ENCODE results near the gene C1QL1. TPM values are rescaled to one million over a fixed set of nuclear protein-coding genes. Genes with fewer than 3 reads are reported as not detected.

C1QL1 gene
- total and polyA plus RNA-seq, 4 donors = 0.10 to 0.57 (median 0.39) TPM

GRCh38 chr17:44925731-44926697 is 42.1 kb downstream of the C1QL1 start:
- no peak overlapping the region for H3K27ac ChIP-seq (ENCODE audit: low read depth in 1 of 2, low read length in 1 of 2)
- H3K9ac ChIP-seq (ENCODE audit: insufficient read depth in 1 of 2, low read length in 2 of 2) = no peak overlapping the region
- no peaks in the 10 kb centered on the region for H3K9me3 ChIP-seq (ENCODE audit: control insufficient read depth in 4 of 4, insufficient read depth in 3 of 4, low read length in 3 of 4)
- ATAC-seq (ENCODE audit: insufficient read depth, low FRiP score) = no peak
- no peak overlapping the region for H3K4me3 ChIP-seq
- TF ChIP-seq, protein P1, sequence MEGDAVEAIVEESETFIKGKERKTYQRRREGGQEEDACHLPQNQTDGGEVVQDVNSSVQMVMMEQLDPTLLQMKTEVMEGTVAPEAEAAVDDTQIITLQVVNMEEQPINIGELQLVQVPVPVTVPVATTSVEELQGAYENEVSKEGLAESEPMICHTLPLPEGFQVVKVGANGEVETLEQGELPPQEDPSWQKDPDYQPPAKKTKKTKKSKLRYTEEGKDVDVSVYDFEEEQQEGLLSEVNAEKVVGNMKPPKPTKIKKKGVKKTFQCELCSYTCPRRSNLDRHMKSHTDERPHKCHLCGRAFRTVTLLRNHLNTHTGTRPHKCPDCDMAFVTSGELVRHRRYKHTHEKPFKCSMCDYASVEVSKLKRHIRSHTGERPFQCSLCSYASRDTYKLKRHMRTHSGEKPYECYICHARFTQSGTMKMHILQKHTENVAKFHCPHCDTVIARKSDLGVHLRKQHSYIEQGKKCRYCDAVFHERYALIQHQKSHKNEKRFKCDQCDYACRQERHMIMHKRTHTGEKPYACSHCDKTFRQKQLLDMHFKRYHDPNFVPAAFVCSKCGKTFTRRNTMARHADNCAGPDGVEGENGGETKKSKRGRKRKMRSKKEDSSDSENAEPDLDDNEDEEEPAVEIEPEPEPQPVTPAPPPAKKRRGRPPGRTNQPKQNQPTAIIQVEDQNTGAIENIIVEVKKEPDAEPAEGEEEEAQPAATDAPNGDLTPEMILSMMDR (IDR thresholded peaks at IDR 0.05; ENCODE audit: control extremely low read depth, extremely low read depth) = no peak
- peaks cover 0 to 9% (median 0%) of the 10 kb centered on the region in 4 donors for H3K36me3 ChIP-seq (ENCODE audit: control insufficient read depth in 4 of 4, insufficient read depth in 4 of 4, low read length in 4 of 4)
- DNase-seq = no peak
- peaks cover 0 to 9% (median 0%) of the 10 kb centered on the region in 5 donors for H3K4me1 ChIP-seq (ENCODE audit: control insufficient read depth in 5 of 5, insufficient read depth in 5 of 5, low read length in 5 of 5)
- 96 to 97% methylated on average over 18 of the region's 18 CpGs for WGBS, 2 donors
- H3K27me3 ChIP-seq (ENCODE audit: control insufficient read depth in 3 of 3, insufficient read depth in 3 of 3, low read length in 2 of 3) = peaks cover 0 to 14% (median 0%) of the 10 kb centered on the region in 3 donors

DNA sequence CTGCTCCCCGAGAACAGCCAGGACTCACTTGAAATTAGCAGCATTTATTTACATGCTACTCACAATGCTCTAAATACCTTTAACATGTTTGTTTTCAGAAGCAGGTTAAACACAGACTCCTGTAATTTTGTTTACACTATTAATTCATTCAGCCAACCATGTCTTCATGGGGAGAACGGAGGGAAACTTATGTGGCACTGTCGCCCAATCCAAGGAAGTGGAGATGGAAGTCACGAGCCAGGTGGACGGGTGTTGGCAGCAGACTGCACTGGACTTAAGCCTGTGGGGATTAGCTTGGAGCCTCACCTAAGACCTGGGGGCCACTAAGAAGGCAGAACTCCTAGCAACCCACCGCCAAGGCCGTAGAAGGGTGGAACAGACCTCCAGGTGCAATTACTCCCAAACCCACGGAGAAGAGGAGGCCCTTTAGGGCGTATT is 44.0 kb downstream of the C1QL1 start:
- Histone ChIP-seq H3K27me3 (ENCODE audit: control insufficient read depth in 3 of 3, insufficient read depth in 3 of 3, low read length in 2 of 3) (peaks cover 0 to 14% (median 0%) of the 10 kb centered on the region in 3 donors), H3K36me3 (ENCODE audit: control insufficient read depth in 4 of 4, insufficient read depth in 4 of 4, low read length in 4 of 4) (peaks cover 0 to 5% (median 0%) of the 10 kb centered on the region in 4 donors), H3K4me1 (ENCODE audit: control insufficient read depth in 5 of 5, insufficient read depth in 5 of 5, low read length in 5 of 5) (peaks cover 0 to 13% (median 0%) of the 10 kb centered on the region in 5 donors), H3K4me3 (no peak overlapping the region), H3K27ac (ENCODE audit: low read depth in 1 of 2, low read length in 1 of 2) (no peak overlapping the region), H3K9me3 (ENCODE audit: control insufficient read depth in 4 of 4, insufficient read depth in 3 of 4, low read length in 3 of 4) (no peaks in the 10 kb centered on the region), H3K9ac (ENCODE audit: insufficient read depth in 1 of 2, low read length in 2 of 2) (no peak overlapping the region)
- ATAC-seq (ENCODE audit: insufficient read depth, low FRiP score) (no peak), DNase-seq (no peak)
- TF ChIP-seq, protein P1 (IDR thresholded peaks at IDR 0.05; ENCODE audit: control extremely low read depth, extremely low read depth) = no peak
- WGBS, 2 donors = 81 to 85% methylated on average over 9 of the region's 9 CpGs

- no peak overlapping the region for H3K4me3 ChIP-seq
- H3K27me3 ChIP-seq (ENCODE audit: control insufficient read depth in 3 of 3, insufficient read depth in 3 of 3, low read length in 2 of 3) = peaks cover 0 to 14% (median 0%) of the 10 kb centered on the region in 3 donors
- DNase-seq (no peak), ATAC-seq (ENCODE audit: insufficient read depth, low FRiP score) (no peak)
- no peak overlapping the region for H3K9ac ChIP-seq (ENCODE audit: insufficient read depth in 1 of 2, low read length in 2 of 2)
- no peaks in the 10 kb centered on the region for H3K9me3 ChIP-seq (ENCODE audit: control insufficient read depth in 4 of 4, insufficient read depth in 3 of 4, low read length in 3 of 4)
- H3K36me3 ChIP-seq (ENCODE audit: control insufficient read depth in 4 of 4, insufficient read depth in 4 of 4, low read length in 4 of 4) = peaks cover 0 to 2% (median 0%) of the 10 kb centered on the region in 4 donors
- H3K4me1 ChIP-seq (ENCODE audit: control insufficient read depth in 5 of 5, insufficient read depth in 5 of 5, low read length in 5 of 5) = peaks cover 0 to 13% (median 0%) of the 10 kb centered on the region in 5 donors
- no peak overlapping the region for H3K27ac ChIP-seq (ENCODE audit: low read depth in 1 of 2, low read length in 1 of 2)
- 68 to 77% methylated on average over 19 of the region's 19 CpGs for WGBS, 2 donors
- TF ChIP-seq, protein P1 (IDR thresholded peaks at IDR 0.05; ENCODE audit: control extremely low read depth, extremely low read depth) = no peak
Measured at GRCh38 chr17:44922746-44923470, 45.2 kb downstream of the C1QL1 start.
